OCI-LY1 (cell line): ENCODE data around the gene ZNF521.

ENCODE experiments used
- H2AFZ ChIP-seq: fragments of 200-600 bp; sonication (generic), shearing (Covaris generic); 2 replicates; pipeline ENCODE4 v1.6.0; 2014; ENCODE audit warnings: antibody characterized with exemption, mild to moderate bottlenecking, low read length
- H3F3A ChIP-seq: fragments of 200-600 bp; sonication (generic), shearing (Covaris generic); 2 replicates; pipeline ENCODE4 v1.6.0; 2014; ENCODE audit warnings: mild to moderate bottlenecking, antibody characterized with exemption, low read length, moderate library complexity; ENCODE audit not compliant: insufficient read depth
- H3K27ac ChIP-seq: fragments of 200-600 bp; sonication (generic); 2 replicates; pipeline ENCODE4 v1.5.1; 2014; ENCODE audit warnings: low read length, mixed run types, mild to moderate bottlenecking, low read depth; ENCODE audit not compliant: poor library complexity, severe bottlenecking
- H3K27me3 ChIP-seq: fragments of 200-600 bp; sonication (generic); 2 replicates; pipeline ENCODE4 v1.6.0; 2014; ENCODE audit warnings: antibody characterized with exemption, mild to moderate bottlenecking, low read length, moderate library complexity; ENCODE audit not compliant: insufficient read depth
- H3K36me3 ChIP-seq: fragments of 200-600 bp; sonication (generic); 2 replicates; pipeline ENCODE4 v1.6.1; 2014; ENCODE audit warnings: mild to moderate bottlenecking, antibody characterized with exemption, low read length, moderate library complexity, mixed read lengths; ENCODE audit not compliant: insufficient read depth
- H3K4me1 ChIP-seq: fragments of 200-600 bp; sonication (generic); 2 replicates; pipeline ENCODE4 v1.5.1; 2014; ENCODE audit warnings: mild to moderate bottlenecking, low read length, moderate library complexity; ENCODE audit not compliant: insufficient read depth, severe bottlenecking
- H3K4me2 ChIP-seq: fragments of 200-600 bp; sonication (generic), shearing (Covaris generic); 2 replicates; pipeline ENCODE4 v1.6.1; 2014; ENCODE audit warnings: low read length
- H3K4me3 ChIP-seq: fragments of 200-600 bp; sonication (generic); 2 replicates; pipeline ENCODE4 v1.5.1; 2014; ENCODE audit warnings: low read length, low read depth, mild to moderate bottlenecking, mixed read lengths; ENCODE audit not compliant: poor library complexity, severe bottlenecking
- H3K79me2 ChIP-seq: fragments of 200-600 bp; shearing (Covaris generic); 2 replicates; pipeline ENCODE4 v1.6.1; 2016; ENCODE audit warnings: mixed run types, low read length, mixed read lengths; ENCODE audit not compliant: insufficient read depth
- H3K9ac ChIP-seq: fragments of 200-600 bp; sonication (generic), shearing (Covaris generic); 2 replicates; pipeline ENCODE4 v1.6.1; 2014; ENCODE audit warnings: mild to moderate bottlenecking, low read length, mixed read lengths
- H3K9me2 ChIP-seq: fragments of 200-600 bp; sonication (generic), shearing (Covaris generic); 2 replicates; pipeline ENCODE4 v1.6.1; 2014; ENCODE audit warnings: low read depth, mild to moderate bottlenecking, low read length, mixed read lengths
- H3K9me3 ChIP-seq: fragments of 200-600 bp; shearing (Covaris generic); 2 replicates; pipeline ENCODE4 v1.6.1; 2014; ENCODE audit warnings: low read length, mixed read lengths
- H4K20me1 ChIP-seq: fragments of 200-600 bp; sonication (generic), shearing (Covaris generic); 2 replicates; pipeline ENCODE4 v1.6.0; 2016; ENCODE audit warnings: mild to moderate bottlenecking, low read length; ENCODE audit not compliant: insufficient read depth
- CTCF ChIP-seq: fragments of 200-600 bp; sonication (generic), shearing (Covaris generic); IDR thresholded peaks from 2 replicates; pipeline ENCODE4 v1.5.1; 2017; ENCODE audit warnings: mild to moderate bottlenecking, antibody characterized with exemption, low read length, moderate library complexity, mixed read lengths
- EZH2 ChIP-seq: fragments of 200-600 bp; sonication (generic), shearing (Covaris generic); IDR thresholded peaks from 2 replicates; pipeline ENCODE4 v1.8.0; 2017; ENCODE audit warnings: borderline replicate concordance, mixed run types, mild to moderate bottlenecking, antibody characterized with exemption, low read length, moderate library complexity, mixed read lengths

The ZNF521 gene

GRCh38 chr18:25170402-25170801 lies 181.6 kb downstream of the ZNF521 start:
- no peak overlapping the region for H3K9ac ChIP-seq
- H4K20me1 ChIP-seq, result no peaks in the 10 kb centered on the region
- no peak overlapping the region for H3K4me2 ChIP-seq
- H3K4me1 ChIP-seq, result peaks cover 4% of the 10 kb centered on the region
- no peaks in the 10 kb centered on the region for H3K36me3 ChIP-seq
- H3F3A ChIP-seq, result no peaks in the 10 kb centered on the region
- no peaks in the 10 kb centered on the region for H3K9me3 ChIP-seq
- H3K27ac ChIP-seq, result no peak overlapping the region
- no peaks in the 10 kb centered on the region for H3K27me3 ChIP-seq
- H2AFZ ChIP-seq, result no peak overlapping the region
- H3K79me2 ChIP-seq, result no peaks in the 10 kb centered on the region
- H3K9me2 ChIP-seq, result no peaks in the 10 kb centered on the region
- no peak overlapping the region for H3K4me3 ChIP-seq
- TF ChIP-seq CTCF (no peak), EZH2 (no peak)

GRCh38 chr18:25169701-25170100 lies 182.3 kb downstream of the ZNF521 start:
- Histone ChIP-seq H3K9me3 (no peaks in the 10 kb centered on the region), H2AFZ (no peak overlapping the region), H3K79me2 (no peaks in the 10 kb centered on the region), H4K20me1 (no peaks in the 10 kb centered on the region), H3K36me3 (no peaks in the 10 kb centered on the region), H3K9ac (no peak overlapping the region), H3K27ac (no peak overlapping the region), H3K27me3 (no peaks in the 10 kb centered on the region), H3K9me2 (no peaks in the 10 kb centered on the region), H3K4me1 (peaks cover 11% of the 10 kb centered on the region), H3K4me2 (no peak overlapping the region), H3F3A (no peaks in the 10 kb centered on the region), H3K4me3 (no peak overlapping the region)
- TF ChIP-seq CTCF (no peak), EZH2 (no peak)

- no peaks in the 10 kb centered on the region for H3K9me3 ChIP-seq
- H3K4me2 ChIP-seq, result no peak overlapping the region
- H3K9ac ChIP-seq, result no peak overlapping the region
- no peaks in the 10 kb centered on the region for H3K36me3 ChIP-seq
- no peaks in the 10 kb centered on the region for H3K79me2 ChIP-seq
- no peaks in the 10 kb centered on the region for H3K9me2 ChIP-seq
- H3K4me3 ChIP-seq, result no peak overlapping the region
- peaks cover 18% of the 10 kb centered on the region for H3K4me1 ChIP-seq
- no peak for TF ChIP-seq EZH2
- no peak for TF ChIP-seq CTCF
- H4K20me1 ChIP-seq, result no peaks in the 10 kb centered on the region
- H3F3A ChIP-seq, result no peaks in the 10 kb centered on the region
- H3K27me3 ChIP-seq, result no peaks in the 10 kb centered on the region
- no peak overlapping the region for H3K27ac ChIP-seq
- H2AFZ ChIP-seq, result no peak overlapping the region
Observed at GRCh38 chr18:25167612-25168410, 184.2 kb downstream of the ZNF521 start.
